ENCODE results near the gene CCDC186.

The CCDC186 gene

GRCh38 chr10:114183563-114183962 is 9.6 kb upstream of the CCDC186 start:
- no peak overlapping the region for H3K27ac ChIP-seq (ENCODE audit: low read length)
- no peaks in the 10 kb centered on the region for H3K79me2 ChIP-seq (ENCODE audit: low read length)
- DNase-seq = no peak
- H4K20me1 ChIP-seq (ENCODE audit: insufficient read depth, low read length) = no peaks in the 10 kb centered on the region
- no peaks in the 10 kb centered on the region for H3K36me3 ChIP-seq (replicated peaks; ENCODE audit: insufficient read depth, low read length)
- no peak overlapping the region for H2AFZ ChIP-seq (ENCODE audit: low read length)
- H3K4me3 ChIP-seq (ENCODE audit: low read length) = no peak overlapping the region
- TF ChIP-seq EZH2 (optimal IDR thresholded peaks at IDR 0.05; ENCODE audit: low read depth, low read length) (no peak), CTCF (IDR thresholded peaks at IDR 0.05; ENCODE audit: low read length) (no peak), EZH2phosphoT487 (IDR thresholded peaks at IDR 0.05; ENCODE audit: low read length) (no peak)
- H3K9me2 ChIP-seq (replicated peaks; ENCODE audit: insufficient read depth, low read length) = no peaks in the 10 kb centered on the region
- no peaks in the 10 kb centered on the region for H3K9me3 ChIP-seq (replicated peaks; ENCODE audit: insufficient read depth, low read length)
- no peak overlapping the region for H3K4me2 ChIP-seq (ENCODE audit: low read depth, low read length)
- peaks cover 10% of the 10 kb centered on the region for H3K4me1 ChIP-seq (ENCODE audit: low read length)
- H3K27me3 ChIP-seq (replicated peaks; ENCODE audit: insufficient read depth, low read length) = no peaks in the 10 kb centered on the region
- H3F3A ChIP-seq (ENCODE audit: insufficient read depth, low read length) = no peaks in the 10 kb centered on the region
- H3K9ac ChIP-seq (ENCODE audit: low read length) = no peak overlapping the region

- Histone ChIP-seq H3K9ac (ENCODE audit: low read length) (no peak overlapping the region), H4K20me1 (ENCODE audit: insufficient read depth, low read length) (no peaks in the 10 kb centered on the region), H3K4me3 (ENCODE audit: low read length) (no peak overlapping the region), H3F3A (ENCODE audit: insufficient read depth, low read length) (no peaks in the 10 kb centered on the region), H2AFZ (ENCODE audit: low read length) (no peak overlapping the region), H3K27me3 (replicated peaks; ENCODE audit: insufficient read depth, low read length) (no peaks in the 10 kb centered on the region), H3K4me2 (ENCODE audit: low read depth, low read length) (no peak overlapping the region), H3K9me2 (replicated peaks; ENCODE audit: insufficient read depth, low read length) (no peaks in the 10 kb centered on the region), H3K27ac (ENCODE audit: low read length) (no peak overlapping the region), H3K9me3 (replicated peaks; ENCODE audit: insufficient read depth, low read length) (no peaks in the 10 kb centered on the region), H3K4me1 (ENCODE audit: low read length) (no peaks in the 10 kb centered on the region), H3K36me3 (replicated peaks; ENCODE audit: insufficient read depth, low read length) (no peaks in the 10 kb centered on the region), H3K79me2 (ENCODE audit: low read length) (no peaks in the 10 kb centered on the region)
- no peak for TF ChIP-seq EZH2phosphoT487 (IDR thresholded peaks at IDR 0.05; ENCODE audit: low read length)
- TF ChIP-seq EZH2 (optimal IDR thresholded peaks at IDR 0.05; ENCODE audit: low read depth, low read length) = no peak
- TF ChIP-seq CTCF (IDR thresholded peaks at IDR 0.05; ENCODE audit: low read length) = no peak
- DNase-seq = no peak
Measured at GRCh38 chr10:114181971-114182370, 8.0 kb upstream of the CCDC186 start.

- H3K27ac ChIP-seq (ENCODE audit: low read length) = no peak overlapping the region
- H3K9me2 ChIP-seq (replicated peaks; ENCODE audit: insufficient read depth, low read length) = no peaks in the 10 kb centered on the region
- DNase-seq = no peak
- H3K9ac ChIP-seq (ENCODE audit: low read length) = no peak overlapping the region
- TF ChIP-seq EZH2phosphoT487 (IDR thresholded peaks at IDR 0.05; ENCODE audit: low read length) = no peak
- TF ChIP-seq CTCF (IDR thresholded peaks at IDR 0.05; ENCODE audit: low read length) = no peak
- no peak for TF ChIP-seq EZH2 (optimal IDR thresholded peaks at IDR 0.05; ENCODE audit: low read depth, low read length)
- H3K79me2 ChIP-seq (ENCODE audit: low read length) = no peaks in the 10 kb centered on the region
- H3K27me3 ChIP-seq (replicated peaks; ENCODE audit: insufficient read depth, low read length) = no peaks in the 10 kb centered on the region
- no peaks in the 10 kb centered on the region for H3K9me3 ChIP-seq (replicated peaks; ENCODE audit: insufficient read depth, low read length)
- H3K4me1 ChIP-seq (ENCODE audit: low read length) = no peaks in the 10 kb centered on the region
- H3K36me3 ChIP-seq (replicated peaks; ENCODE audit: insufficient read depth, low read length) = no peaks in the 10 kb centered on the region
- H3K4me2 ChIP-seq (ENCODE audit: low read depth, low read length) = no peak overlapping the region
- H4K20me1 ChIP-seq (ENCODE audit: insufficient read depth, low read length) = no peaks in the 10 kb centered on the region
- no peak overlapping the region for H2AFZ ChIP-seq (ENCODE audit: low read length)
- no peak overlapping the region for H3K4me3 ChIP-seq (ENCODE audit: low read length)
- no peaks in the 10 kb centered on the region for H3F3A ChIP-seq (ENCODE audit: insufficient read depth, low read length)
Measured at GRCh38 chr10:114180937-114181336, 6.9 kb upstream of the CCDC186 start.

Measured in MM.1S (cell line).